ENCODE data around the gene RAC2.

Gene RAC2

GRCh38 chr22:37219533-37219932 is 24.5 kb downstream of the RAC2 start:
- no peak for DNase-seq (ENCODE audit: low read depth)

GRCh38 chr22:37218771-37219411 is 25.2 kb downstream of the RAC2 start:
- no peak for DNase-seq (ENCODE audit: low read depth)

DNA sequence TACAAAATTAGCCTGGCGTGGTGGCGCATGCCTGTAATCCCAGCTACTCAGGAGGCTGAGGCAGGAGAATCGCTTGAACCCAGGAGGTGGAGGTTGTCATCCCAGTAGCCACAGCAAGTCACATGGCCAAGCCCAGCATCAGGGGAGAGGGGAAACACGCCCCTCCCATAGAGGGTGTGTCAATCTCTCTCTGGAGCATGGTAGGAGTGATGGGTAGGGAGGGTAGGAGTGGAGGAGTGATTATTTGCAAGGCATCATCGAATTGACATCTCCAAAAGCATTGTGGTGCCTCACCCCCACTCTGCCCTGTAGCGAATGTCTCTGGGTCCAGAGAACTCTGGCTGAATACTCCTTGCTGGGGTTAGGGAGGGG is 25.7 kb downstream of the RAC2 start:
- no peak for DNase-seq (ENCODE audit: low read depth)

DNA sequence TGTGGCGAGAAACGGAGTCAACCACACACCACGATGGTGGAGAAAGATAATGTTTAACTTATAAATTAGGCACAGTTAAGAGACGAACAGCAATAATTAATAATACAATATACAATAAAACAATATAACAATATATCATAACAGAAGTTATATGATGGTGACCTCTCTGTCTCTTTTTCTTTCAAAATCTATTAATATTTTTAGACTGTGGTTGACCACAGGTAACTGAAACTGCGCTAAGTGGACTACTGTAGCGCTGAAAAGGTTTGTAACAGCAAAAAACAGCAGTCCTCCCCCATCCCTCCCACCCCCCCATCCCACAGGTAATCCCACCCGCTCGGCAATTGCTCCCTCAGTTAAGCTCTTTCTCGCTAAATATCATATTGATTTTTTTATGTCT is 28.2 kb downstream of the RAC2 start:
- no peak for DNase-seq (ENCODE audit: low read depth)

GRCh38 chr22:37214731-37215030 is 29.4 kb downstream of the RAC2 start:
- no peak for DNase-seq (ENCODE audit: low read depth)

DNA sequence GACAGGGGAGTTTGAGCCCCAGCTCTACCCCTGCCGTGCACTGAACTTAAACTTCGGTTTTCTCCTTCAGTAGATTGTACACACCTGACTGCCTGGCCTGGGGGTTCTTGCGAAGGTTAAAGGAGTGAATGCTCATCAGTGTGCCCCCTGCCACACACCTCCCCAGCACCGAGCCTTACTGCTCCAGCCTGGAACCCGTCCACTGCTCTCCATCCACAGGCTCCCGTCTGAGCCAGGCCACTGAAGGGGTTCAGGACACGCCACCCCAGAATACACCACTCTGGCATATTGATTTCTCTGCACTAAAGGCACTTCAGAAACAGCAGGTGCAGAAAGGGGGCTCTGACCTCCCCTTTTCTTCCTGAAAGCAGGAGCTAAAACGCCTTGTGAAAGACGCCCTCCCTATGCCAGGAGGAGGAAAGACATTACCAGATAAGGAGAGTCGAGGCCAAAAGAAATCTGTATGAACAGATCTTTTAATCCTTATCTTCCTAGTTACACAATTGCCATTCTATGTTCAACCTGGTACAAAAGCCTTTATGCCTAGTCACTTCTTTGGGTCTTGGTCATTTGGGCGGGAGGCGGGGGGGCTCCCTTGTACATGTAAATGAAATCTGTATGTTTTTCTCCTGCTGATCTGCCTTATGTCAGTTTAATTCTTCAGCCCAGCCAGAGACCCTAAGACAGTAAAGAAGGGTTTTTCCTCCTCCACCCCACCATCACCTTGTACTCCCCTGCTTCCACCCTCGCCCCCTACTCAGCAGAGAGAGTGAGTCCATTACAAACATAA is 29.9 kb downstream of the RAC2 start:
- DNase-seq (ENCODE audit: low read depth) = no peak

- no peak for DNase-seq (ENCODE audit: low read depth)
Observed at GRCh38 chr22:37213218-37213855, 30.7 kb downstream of the RAC2 start.

DNA sequence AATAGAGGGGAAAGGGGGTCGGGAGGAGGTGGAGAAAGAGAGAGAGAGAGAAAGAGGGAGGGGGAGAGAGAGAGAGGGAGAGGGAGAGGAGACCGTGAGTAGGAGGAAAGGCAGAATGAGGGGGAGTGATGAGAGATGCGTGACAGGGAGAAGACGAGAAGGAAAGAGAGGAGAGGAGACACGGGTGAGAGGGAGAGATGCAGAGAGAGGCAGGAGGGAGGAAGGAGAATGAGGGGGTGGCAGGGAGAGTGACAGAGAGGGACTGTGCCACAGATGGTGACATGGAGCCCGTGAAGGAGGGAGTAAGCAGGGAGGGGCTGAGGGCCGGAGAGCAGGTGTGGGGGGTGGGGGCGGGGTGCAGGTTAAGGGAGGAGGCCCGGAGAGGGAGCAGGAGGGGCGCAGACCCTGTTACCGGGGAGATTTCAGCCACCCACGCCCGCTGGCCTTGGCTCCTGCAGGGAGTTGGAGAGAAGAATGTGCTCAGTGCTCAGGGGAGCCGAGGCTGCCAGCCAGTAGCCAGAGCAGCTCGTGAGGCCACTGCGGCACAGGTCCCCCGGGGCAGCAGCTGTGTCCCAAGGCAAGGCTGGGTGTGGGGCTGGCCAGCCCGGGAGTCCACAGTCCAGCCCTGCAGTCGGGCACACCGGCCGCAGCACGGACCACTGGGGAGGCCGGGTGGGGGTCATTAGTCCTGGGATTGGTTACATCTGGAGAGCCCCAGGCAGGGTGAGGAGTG is 31.7 kb downstream of the RAC2 start, which contains the start of gene SSTR3:
Gene SSTR3, minus strand, starts transcription at position 304 of the 733 bp plus-strand sequence. CDS start 4,674 bp downstream, outside the sequence.
- no peak for DNase-seq (ENCODE audit: low read depth)

DNA sequence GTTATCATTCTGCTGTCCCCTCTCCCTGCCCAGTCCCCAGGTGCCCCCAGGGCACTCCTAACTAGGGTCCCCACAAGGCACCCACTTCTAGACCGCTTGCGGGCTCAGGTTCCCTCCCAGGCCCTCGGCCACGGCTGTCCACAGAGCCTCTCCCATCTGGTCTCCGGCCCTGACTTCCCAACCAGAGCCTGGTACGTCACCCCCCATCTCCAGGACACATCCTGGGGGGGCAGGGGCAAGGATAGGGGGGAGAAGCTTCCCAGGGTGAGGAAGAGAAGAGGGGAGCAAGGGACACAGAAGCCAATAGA is 32.2 kb downstream of the RAC2 start:
- DNase-seq (ENCODE audit: low read depth) = no peak

DNA sequence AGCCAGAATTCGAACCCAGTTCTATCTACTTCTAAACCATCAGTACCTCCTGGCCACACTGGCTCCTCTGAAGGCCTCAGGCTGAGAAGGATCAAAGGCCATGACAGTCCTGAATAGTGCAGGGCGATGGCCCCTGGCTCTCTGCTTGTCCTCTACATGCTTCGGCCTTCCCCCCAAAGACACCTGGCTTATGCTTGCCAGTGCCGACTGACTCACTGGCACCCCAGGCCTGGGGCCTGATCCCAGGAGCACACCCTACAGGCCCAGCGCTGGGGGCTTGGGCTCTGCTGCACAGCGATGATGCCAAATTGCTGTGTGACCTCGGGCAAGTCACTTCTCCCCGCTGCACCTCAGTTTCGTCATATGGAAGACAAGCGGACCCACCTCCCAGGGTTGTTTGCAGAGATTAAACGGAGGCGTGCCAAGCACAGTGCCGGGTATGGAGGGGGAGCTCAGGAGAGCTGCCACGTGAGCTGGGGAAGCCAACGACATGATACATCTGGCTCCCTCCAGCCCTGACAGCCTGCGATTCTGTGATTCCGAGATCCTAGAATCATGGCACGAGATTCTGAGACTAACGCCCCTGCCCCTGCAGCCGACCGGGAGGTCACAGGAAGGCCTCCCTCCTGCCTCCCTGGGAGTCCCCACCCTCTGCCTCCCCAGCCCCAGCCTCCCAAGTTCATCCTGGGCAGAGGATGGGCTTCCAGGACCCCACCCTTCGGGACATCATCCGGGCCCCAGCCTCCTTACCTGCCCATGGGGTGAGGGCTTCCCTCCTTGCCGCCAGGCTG is 32.8 kb downstream of the RAC2 start:
- no peak for DNase-seq (ENCODE audit: low read depth)

- DNase-seq (ENCODE audit: low read depth) = no peak
Observed at GRCh38 chr22:37210041-37210803, 33.8 kb downstream of the RAC2 start.

DNA sequence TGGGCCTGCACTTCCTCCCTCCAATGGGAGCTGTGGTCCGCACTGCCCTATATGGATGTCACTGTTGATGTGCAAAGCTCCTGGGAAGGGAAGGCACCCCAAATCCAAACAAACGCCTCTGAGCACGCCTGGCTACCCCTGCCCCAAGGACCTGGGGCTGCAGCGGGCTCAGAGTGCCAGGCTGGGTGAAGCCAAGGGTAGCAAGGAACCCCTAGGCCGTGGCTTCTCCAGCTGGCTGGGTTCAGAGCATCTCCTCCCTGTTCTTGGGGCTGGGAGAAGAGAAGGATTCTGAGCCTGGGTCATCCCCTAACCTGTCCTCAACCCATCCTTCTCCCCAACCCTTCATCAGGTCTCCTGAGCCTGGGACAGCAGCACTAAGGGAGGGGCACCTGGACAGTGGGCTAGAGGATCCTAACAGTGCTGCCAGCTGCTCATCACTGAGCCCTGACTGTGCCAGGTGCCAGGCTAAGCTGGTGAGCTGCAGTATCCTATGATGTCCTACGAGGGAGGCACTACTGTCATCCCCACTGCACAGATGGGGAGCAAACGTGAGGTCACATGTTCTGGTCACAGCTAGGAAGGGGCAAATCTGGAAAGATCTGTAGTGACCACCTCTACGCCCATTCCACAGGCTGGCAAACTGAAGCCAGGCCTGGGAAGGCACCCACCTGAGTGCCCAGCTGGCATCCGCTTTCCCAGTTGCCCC is 34.8 kb downstream of the RAC2 start:
- no peak for DNase-seq (ENCODE audit: low read depth)

GRCh38 chr22:37208401-37209139 is 35.5 kb downstream of the RAC2 start:
- DNase-seq (ENCODE audit: low read depth) = no peak

- DNase-seq (ENCODE audit: low read depth) = no peak
Observed at GRCh38 chr22:37207981-37208380, 36.1 kb downstream of the RAC2 start.

GRCh38 chr22:37206841-37207821 is 36.9 kb downstream of the RAC2 start:
- DNase-seq (ENCODE audit: low read depth) = no peak

GRCh38 chr22:37206118-37206840 is 37.8 kb downstream of the RAC2 start:
- no peak for DNase-seq (ENCODE audit: low read depth)

DNA sequence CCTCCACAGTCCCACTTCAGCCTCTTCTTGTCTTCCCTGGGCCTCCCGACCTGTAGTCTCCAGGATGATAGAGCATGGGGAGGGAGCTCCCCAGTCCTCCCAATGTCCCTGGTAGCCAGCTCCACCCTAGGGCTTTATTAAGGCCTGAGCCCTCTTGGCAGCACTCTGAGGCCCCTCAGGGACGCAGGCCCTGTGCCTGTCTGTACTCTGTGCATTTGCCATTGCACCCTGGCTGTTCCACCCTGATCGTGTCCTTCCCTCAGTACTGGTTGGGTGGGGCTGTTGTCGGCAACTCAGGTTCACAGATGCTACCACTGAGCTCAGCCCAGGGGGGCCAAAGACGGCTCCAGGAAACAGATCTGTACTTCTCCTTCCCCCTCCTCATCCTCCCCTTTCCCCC is 39.0 kb downstream of the RAC2 start:
- DNase-seq (ENCODE audit: low read depth) = no peak

GRCh38 chr22:37204045-37204655 is 39.9 kb downstream of the RAC2 start:
- no peak for DNase-seq (ENCODE audit: low read depth)
